GM18861 (cell line): ENCODE measurements around the gene IFT57.
A peak's percentile ranks its signal among the peaks of the same experiment; 100 is the strongest.

ENCODE experiments used
- ATAC-seq: cut with Tn5 transposase; IDR thresholded peaks from one replicate; pipeline ENCODE4 v1.9.1; 2021; ENCODE audit not compliant: unreplicated experiment

IFT57 gene

GRCh38 chr3:108127301-108127988 is 94.8 kb downstream of the IFT57 start:
- no peak for ATAC-seq

- no peak for ATAC-seq
Measured at GRCh38 chr3:108126348-108126747, 95.9 kb downstream of the IFT57 start.

GRCh38 chr3:108125550-108126071 is 96.6 kb downstream of the IFT57 start:
- ATAC-seq: peak; percentile 49

- no peak for ATAC-seq
Measured at GRCh38 chr3:108125153-108125543, 97.1 kb downstream of the IFT57 start.

GRCh38 chr3:108124337-108125152 is 97.7 kb downstream of the IFT57 start:
- peak; percentile 82 for ATAC-seq

GRCh38 chr3:108123326-108123725 is 98.9 kb downstream of the IFT57 start:
- ATAC-seq: no peak

GRCh38 chr3:108122276-108122675 is 99.9 kb downstream of the IFT57 start:
- no peak for ATAC-seq

GRCh38 chr3:108119398-108120104 is 102.7 kb downstream of the IFT57 start:
- ATAC-seq: no peak

GRCh38 chr3:108118038-108118768 is 104.0 kb downstream of the IFT57 start:
- ATAC-seq: no peak

- no peak for ATAC-seq
Measured at GRCh38 chr3:108117241-108117775, 104.9 kb downstream of the IFT57 start.

- ATAC-seq: no peak
Measured at GRCh38 chr3:108114423-108115065, 107.7 kb downstream of the IFT57 start.

- no peak for ATAC-seq
Measured at GRCh38 chr3:108113975-108114374, 108.2 kb downstream of the IFT57 start.

GRCh38 chr3:108110934-108111333 is 111.3 kb downstream of the IFT57 start:
- ATAC-seq: no peak
